Measurements from ENCODE around the gene DLST.

The DLST gene

DNA sequence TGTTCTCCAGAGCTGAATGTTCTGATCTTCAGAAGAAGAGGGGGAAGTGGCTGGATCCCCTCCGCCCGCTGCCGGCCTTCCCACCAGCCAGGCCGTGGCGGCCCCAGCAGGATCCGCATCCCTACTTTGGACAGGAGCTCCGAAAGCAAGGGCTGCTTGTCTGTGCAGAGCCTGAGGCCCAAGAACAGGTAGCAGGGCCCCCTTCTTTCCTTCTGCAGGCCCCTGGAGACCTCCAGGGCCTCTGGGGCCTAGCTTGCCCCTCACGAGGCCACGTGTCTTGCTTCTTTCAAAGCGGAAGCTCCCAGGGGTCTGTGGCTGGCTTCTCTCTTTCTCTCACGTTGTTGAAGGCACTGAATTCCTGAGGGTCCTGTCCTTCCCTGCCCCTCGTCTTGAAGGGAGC lies 60.5 kb downstream of the DLST start:
- no peak for DNase-seq

DNA sequence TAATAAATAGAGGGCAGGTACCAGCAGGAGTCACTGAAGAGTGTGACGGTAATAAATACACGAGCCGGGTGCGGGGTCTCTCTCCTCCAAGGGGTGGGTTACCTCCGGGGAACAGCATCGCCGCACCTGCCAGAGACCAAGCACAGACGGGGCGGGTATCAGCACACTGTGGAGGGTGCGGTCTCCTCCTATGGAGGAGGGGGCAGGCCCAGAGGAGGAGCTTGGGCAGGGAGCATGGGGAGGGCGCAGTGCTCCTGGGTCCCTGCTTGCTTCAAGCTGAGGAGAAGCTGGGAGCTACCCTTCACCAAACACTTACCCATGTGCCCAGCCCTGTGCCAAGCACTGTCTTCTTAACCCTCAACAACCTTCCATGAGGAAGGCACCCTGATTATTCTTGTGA lies 60.9 kb downstream of the DLST start:
- DNase-seq, result no peak

DNA sequence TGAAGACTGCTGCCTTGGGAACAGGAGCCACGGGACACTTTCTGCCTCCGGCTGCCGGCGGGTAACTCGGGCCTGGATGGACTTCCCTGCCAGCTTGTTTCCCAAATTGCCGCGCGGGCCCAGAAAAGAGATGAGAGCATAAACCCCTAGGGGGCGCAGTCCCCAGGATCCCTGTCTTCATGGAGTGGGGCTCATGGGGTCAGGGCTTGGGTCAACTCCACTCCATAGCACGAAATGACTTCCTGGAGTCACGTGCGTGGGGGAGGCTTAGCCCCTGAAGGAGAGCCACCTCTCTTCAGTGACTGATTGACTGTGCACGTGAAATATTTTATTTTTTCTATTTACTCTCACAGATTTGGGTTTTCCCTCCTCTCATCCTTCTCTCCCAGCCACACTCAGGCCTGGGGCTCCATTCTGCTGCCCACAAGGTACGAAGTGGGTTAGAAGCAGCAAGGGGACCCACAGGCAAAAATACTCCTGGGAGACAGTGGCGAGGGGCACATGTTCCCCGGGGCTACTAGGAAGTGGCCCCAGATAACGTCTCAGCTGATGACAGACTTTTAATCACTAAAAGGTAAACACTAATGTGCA lies 63.6 kb downstream of the DLST start:
- DNase-seq, result no peak

GRCh38 chr14:74945852-74946658 lies 64.3 kb downstream of the DLST start:
- DNase-seq, result peak; percentile 46

- DNase-seq, result no peak
Measured at GRCh38 chr14:74946659-74947281, 65.1 kb downstream of the DLST start.

- DNase-seq, result no peak
Measured at GRCh38 chr14:74947353-74948227, 65.9 kb downstream of the DLST start.

- no peak for DNase-seq
Measured at GRCh38 chr14:74948228-74949175, 66.8 kb downstream of the DLST start.

DNA sequence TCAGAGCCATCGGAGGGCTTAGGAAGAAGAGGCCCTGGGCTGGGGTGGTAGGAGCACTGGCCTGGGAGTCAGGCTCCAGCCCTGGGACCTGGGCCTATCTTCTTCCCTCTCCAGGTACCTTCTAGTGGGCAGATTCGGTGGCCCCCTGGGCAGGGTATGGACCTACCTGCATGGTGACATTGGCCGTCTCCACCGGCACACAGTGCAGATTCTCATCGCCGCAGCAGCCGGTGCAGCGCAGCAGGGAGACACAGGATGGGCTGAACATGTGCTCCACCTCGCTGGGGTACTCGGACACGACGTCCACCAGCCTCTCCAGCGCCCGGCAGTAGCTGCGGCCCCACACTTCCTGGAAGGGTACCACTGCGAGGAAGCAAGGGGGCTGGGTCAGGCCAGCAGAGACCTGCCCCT lies 67.5 kb downstream of the DLST start:
- DNase-seq, result no peak

GRCh38 chr14:74949859-74950573 lies 68.3 kb downstream of the DLST start:
- no peak for DNase-seq

GRCh38 chr14:74950795-74951442 lies 69.2 kb downstream of the DLST start:
- no peak for DNase-seq

GRCh38 chr14:74951443-74952179 lies 69.9 kb downstream of the DLST start:
- no peak for DNase-seq

- no peak for DNase-seq
Measured at GRCh38 chr14:74952180-74952665, 70.5 kb downstream of the DLST start.

DNA sequence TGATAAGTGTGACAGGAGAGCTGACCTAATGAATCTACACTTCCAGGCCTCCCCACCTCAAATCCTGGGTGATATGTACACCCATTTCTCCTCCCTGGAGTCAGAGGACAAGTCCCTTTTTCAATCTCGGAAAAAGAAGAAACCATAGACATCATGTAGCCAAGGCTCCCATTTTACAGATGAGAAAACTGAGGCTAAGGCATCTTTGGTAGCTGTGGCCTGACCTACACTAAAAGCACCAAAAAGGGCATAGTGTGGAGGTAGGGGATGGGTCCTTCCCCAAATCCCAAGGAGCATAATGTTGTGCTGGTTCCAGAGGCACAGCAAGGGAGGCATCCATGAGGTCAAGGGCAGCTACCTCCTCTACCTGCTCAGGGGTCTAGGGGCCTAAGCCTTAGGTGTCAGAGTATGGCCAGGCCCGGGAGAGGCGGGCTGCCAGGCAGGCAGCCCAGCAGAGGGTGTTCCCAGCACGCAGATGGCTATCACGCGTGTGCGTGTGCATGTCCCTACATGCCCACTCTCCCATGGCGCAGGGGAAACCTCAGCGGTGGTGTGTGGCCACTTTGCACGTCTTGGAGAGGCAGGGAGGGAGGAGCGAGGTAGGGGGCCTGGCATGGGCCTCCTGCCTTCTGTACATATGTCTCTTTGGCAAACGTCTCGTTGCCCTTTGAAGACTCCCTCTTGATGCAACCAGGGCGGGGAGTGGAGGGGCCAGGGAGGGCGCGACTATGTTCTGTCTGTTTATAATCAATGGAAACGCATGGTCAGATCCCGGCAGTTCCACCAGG lies 71.2 kb downstream of the DLST start:
- no peak for DNase-seq
